Neural cell (in vitro differentiated cells): ENCODE data around the gene CAPN5. TPM values are rescaled to one million over a fixed set of nuclear protein-coding genes. Genes with fewer than 3 reads are reported as not detected.

Source experiments
- H2AFZ ChIP-seq: fragments of 200-600, 300-800 bp; sonication (generic), shearing (Covaris generic); 2 replicates; pipeline ENCODE4 v1.6.0; 2014; ENCODE audit warnings: low read depth, mild to moderate bottlenecking, antibody characterized with exemption, low read length, moderate library complexity
- H3F3A ChIP-seq: fragments of 200-600 bp; shearing (Covaris generic); 2 replicates; pipeline ENCODE4 v1.6.1; 2016; ENCODE audit warnings: mild to moderate bottlenecking, moderate library complexity, mixed read lengths, antibody characterized with exemption, low read length; ENCODE audit not compliant: insufficient read depth, poor library complexity, severe bottlenecking
- H3K27ac ChIP-seq: fragments of 200-600, 300-800 bp; sonication (generic), shearing (Covaris generic); 2 replicates; pipeline ENCODE4 v1.5.1; 2014; ENCODE audit warnings: mild to moderate bottlenecking, low read length, moderate library complexity
- H3K27me3 ChIP-seq: fragments of 300-800, 200-600 bp; sonication (generic), shearing (Covaris generic); 2 replicates; pipeline ENCODE4 v1.6.0; 2014; ENCODE audit warnings: mild to moderate bottlenecking, low read depth, low read length, moderate library complexity; ENCODE audit not compliant: insufficient read depth
- H3K36me3 ChIP-seq: fragments of 300-800, 200-600 bp; sonication (generic), shearing (Covaris generic); 2 replicates; pipeline ENCODE4 v1.5.1; 2014; ENCODE audit warnings: mild to moderate bottlenecking, antibody characterized with exemption, low read length, moderate library complexity; ENCODE audit not compliant: insufficient read depth
- H3K4me2 ChIP-seq: fragments of 300-800, 200-600 bp; sonication (generic), shearing (Covaris generic); 2 replicates; pipeline ENCODE4 v1.6.0; 2014; ENCODE audit warnings: mild to moderate bottlenecking, low read length
- H3K4me3 ChIP-seq: fragments of 300-800, 200-600 bp; sonication (generic), shearing (Covaris generic); 2 replicates; pipeline ENCODE4 v1.5.1; 2014; ENCODE audit warnings: mild to moderate bottlenecking, low read length, moderate library complexity
- H3K79me2 ChIP-seq: fragments of 200-600 bp; shearing (Covaris generic); replicated peaks from 2 replicates; pipeline ENCODE4 v1.6.0; 2014; ENCODE audit warnings: mild to moderate bottlenecking, low read length, moderate library complexity; ENCODE audit not compliant: insufficient read depth
- H3K9ac ChIP-seq: fragments of 300-800, 200-600 bp; sonication (generic), shearing (Covaris generic); 2 replicates; pipeline ENCODE4 v1.6.1; 2016; ENCODE audit warnings: mild to moderate bottlenecking, low read length, mixed read lengths
- H3K9me2 ChIP-seq: fragments of 200-600 bp; shearing (Covaris generic); 2 replicates; pipeline ENCODE4 v1.6.1; 2016; ENCODE audit warnings: mild to moderate bottlenecking, low read length, mixed read lengths; ENCODE audit not compliant: insufficient read depth
- H3K9me3 ChIP-seq: fragments of 200-600, 300-800 bp; sonication (generic), shearing (Covaris generic); 2 replicates; pipeline ENCODE4 v1.6.1; 2016; ENCODE audit warnings: mild to moderate bottlenecking, mixed run types, low read length, moderate library complexity, mixed read lengths
- H4K20me1 ChIP-seq: fragments of 200-600 bp; shearing (Covaris generic); 2 replicates; pipeline ENCODE4 v1.6.1; 2016; ENCODE audit warnings: mild to moderate bottlenecking, mixed run types; ENCODE audit not compliant: insufficient read depth
- CTCF ChIP-seq: fragments of 450-650 bp; IDR thresholded peaks from 2 replicates; pipeline ENCODE4 v1.5.1; 2014; ENCODE audit warnings: antibody characterized with exemption, mild to moderate bottlenecking, moderate library complexity; ENCODE audit not compliant: poor library complexity, severe bottlenecking
- EP300 ChIP-seq: fragments of 450-650 bp; conservative IDR thresholded peaks from 2 replicates; pipeline ENCODE4 v1.6.1; 2014; ENCODE audit warnings: antibody characterized with exemption, mild to moderate bottlenecking, moderate library complexity; ENCODE audit not compliant: poor library complexity, severe bottlenecking
- EZH2 ChIP-seq: fragments of 200-600, 300-800 bp; shearing (Covaris generic), sonication (generic); IDR thresholded peaks from 2 replicates; pipeline ENCODE4 v1.6.1; 2014; ENCODE audit warnings: antibody characterized with exemption, low read length, borderline replicate concordance, mild to moderate bottlenecking; ENCODE audit not compliant: insufficient read depth, poor library complexity, severe bottlenecking
- MXI1 ChIP-seq: fragments of 450-650 bp; conservative IDR thresholded peaks from 2 replicates; pipeline ENCODE4 v1.6.1; 2014; ENCODE audit warnings: antibody characterized with exemption, mild to moderate bottlenecking; ENCODE audit not compliant: poor library complexity, severe bottlenecking
- POLR2AphosphoS5 ChIP-seq: IDR thresholded peaks from 2 replicates; pipeline ENCODE4 v1.6.1; 2012
- RAD21 ChIP-seq: fragments of 450-650 bp; conservative IDR thresholded peaks from 2 replicates; pipeline ENCODE4 v1.6.1; 2014; ENCODE audit warnings: antibody characterized with exemption, mild to moderate bottlenecking, moderate library complexity
- REST ChIP-seq: IDR thresholded peaks from 2 replicates; pipeline ENCODE4 v1.6.1; 2012; ENCODE audit warnings: borderline replicate concordance
- SMC3 ChIP-seq: fragments of 450-650 bp; conservative IDR thresholded peaks from 2 replicates; pipeline ENCODE4 v1.6.1; 2014; ENCODE audit warnings: antibody characterized with exemption, mild to moderate bottlenecking, moderate library complexity; ENCODE audit not compliant: poor library complexity
- TAF1 ChIP-seq: IDR thresholded peaks from 2 replicates; pipeline ENCODE4 v1.6.1; 2012; ENCODE audit warnings: low read depth
- polyA plus RNA-seq: library from polyadenylated mRNA; depleted of rRNA; stranded (reverse); fragments of >200 nt; gene quantifications from 2 replicates; pipeline ENCODE4 v1.2.3, GENCODE V29; 2014

Gene CAPN5
- polyA plus RNA-seq, 1 donor from 2014 or later: 20.5 TPM

GRCh38 chr11:77144857-77145428 is 78.2 kb downstream of the CAPN5 start:
- Histone ChIP-seq H3K27me3 (no peaks in the 10 kb centered on the region), H3K4me2 (no peak overlapping the region), H3K4me3 (no peak overlapping the region), H3K36me3 (no peaks in the 10 kb centered on the region), H3K9ac (no peak overlapping the region), H3K9me2 (no peaks in the 10 kb centered on the region), H3K79me2 (no peaks in the 10 kb centered on the region), H3F3A (no peaks in the 10 kb centered on the region), H3K9me3 (no peaks in the 10 kb centered on the region), H3K27ac (no peak overlapping the region), H4K20me1 (no peaks in the 10 kb centered on the region), H2AFZ (no peak overlapping the region)
- TF ChIP-seq POLR2AphosphoS5 (no peak), SMC3 (no peak), MXI1 (no peak), TAF1 (no peak), RAD21 (no peak), REST (no peak), CTCF (no peak), EZH2 (no peak), EP300 (no peak)

- Histone ChIP-seq H3K9me2 (no peaks in the 10 kb centered on the region), H3K27me3 (no peaks in the 10 kb centered on the region), H3K4me3 (no peak overlapping the region), H3F3A (no peaks in the 10 kb centered on the region), H3K79me2 (no peaks in the 10 kb centered on the region), H3K36me3 (no peaks in the 10 kb centered on the region), H2AFZ (no peak overlapping the region), H3K27ac (no peak overlapping the region), H3K9me3 (no peaks in the 10 kb centered on the region), H3K9ac (no peak overlapping the region), H3K4me2 (no peak overlapping the region), H4K20me1 (no peaks in the 10 kb centered on the region)
- TF ChIP-seq EP300 (no peak), RAD21 (no peak), EZH2 (no peak), POLR2AphosphoS5 (no peak), REST (no peak), MXI1 (no peak), TAF1 (no peak), SMC3 (no peak), CTCF (no peak)
Measured at GRCh38 chr11:77146261-77147035, 79.7 kb downstream of the CAPN5 start.
